Measurements from ENCODE around the gene UNC93B1. TPM values are rescaled to one million over a fixed set of nuclear protein-coding genes. Genes with fewer than 3 reads are reported as not detected.

UNC93B1 gene
- polyA plus RNA-seq, 1 experiment = 38.0 TPM

DNA sequence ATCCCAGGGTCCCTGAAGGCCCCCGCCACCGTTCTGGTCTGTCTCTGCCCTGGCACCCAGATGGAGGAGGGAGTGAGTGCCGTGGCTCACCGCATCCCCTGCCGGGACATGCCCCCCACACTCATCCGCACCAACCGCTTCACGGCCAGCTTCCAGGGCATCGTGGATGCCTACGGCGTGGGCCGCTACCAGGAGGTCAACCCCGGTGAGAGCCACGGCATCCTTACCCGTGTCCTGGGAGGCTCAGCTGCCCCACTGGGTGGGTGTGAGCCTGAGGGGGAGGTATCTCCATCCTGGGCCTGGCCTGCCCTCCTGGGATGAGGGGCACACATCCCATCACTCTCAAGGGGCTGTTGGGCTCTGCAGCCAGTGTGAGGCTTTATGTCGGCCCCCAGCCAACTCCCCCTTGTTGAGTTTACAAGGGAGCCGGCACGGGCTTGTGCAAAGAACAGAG is 41.0 kb upstream of the UNC93B1 start:
- no peaks in the 10 kb centered on the region for H3K27me3 ChIP-seq (ENCODE audit: control insufficient read depth, insufficient read depth, low read length)

DNA sequence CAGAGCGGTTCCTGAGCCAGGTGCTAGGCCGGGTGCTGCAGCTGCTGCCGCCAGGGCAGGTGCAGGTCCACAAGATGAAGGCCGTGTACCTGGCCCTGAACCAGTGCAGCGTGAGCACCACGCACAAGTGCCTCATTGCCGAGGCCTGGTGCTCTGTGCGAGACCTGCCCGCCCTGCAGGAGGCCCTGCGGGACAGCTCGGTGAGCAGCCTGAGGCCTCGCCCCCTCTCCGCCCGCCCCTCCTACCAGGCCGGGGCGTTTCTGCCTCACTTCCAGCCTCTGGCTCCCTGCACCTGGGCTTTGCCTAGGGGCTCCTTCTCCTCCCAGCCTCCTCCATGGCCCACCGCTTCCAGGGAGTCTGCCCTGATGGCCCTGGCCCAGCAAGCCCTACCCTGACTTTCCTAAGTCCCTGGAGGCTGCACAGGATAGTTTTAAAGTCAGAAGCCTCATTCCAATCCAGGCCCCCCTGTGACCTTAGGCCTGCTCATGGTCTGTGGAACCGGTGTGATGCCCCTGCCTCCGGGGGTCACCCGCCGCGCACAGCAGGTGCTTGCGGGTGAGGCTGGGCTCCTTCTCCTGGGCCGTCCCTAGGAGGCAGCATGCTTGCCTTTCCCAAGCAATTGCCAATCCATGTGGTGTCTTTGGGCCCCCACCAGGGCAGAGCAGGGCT is 40.4 kb upstream of the UNC93B1 start:
- DNase-seq (ENCODE audit: low read depth) = no peak
- Histone ChIP-seq H3K36me3 (ENCODE audit: control insufficient read depth, insufficient read depth, low read length) (peaks cover 48% of the 10 kb centered on the region), H3K27me3 (ENCODE audit: control insufficient read depth, insufficient read depth, low read length) (no peaks in the 10 kb centered on the region), H3K4me3 (ENCODE audit: low read depth, low read length) (no peak overlapping the region)
- TF ChIP-seq, protein P1, sequence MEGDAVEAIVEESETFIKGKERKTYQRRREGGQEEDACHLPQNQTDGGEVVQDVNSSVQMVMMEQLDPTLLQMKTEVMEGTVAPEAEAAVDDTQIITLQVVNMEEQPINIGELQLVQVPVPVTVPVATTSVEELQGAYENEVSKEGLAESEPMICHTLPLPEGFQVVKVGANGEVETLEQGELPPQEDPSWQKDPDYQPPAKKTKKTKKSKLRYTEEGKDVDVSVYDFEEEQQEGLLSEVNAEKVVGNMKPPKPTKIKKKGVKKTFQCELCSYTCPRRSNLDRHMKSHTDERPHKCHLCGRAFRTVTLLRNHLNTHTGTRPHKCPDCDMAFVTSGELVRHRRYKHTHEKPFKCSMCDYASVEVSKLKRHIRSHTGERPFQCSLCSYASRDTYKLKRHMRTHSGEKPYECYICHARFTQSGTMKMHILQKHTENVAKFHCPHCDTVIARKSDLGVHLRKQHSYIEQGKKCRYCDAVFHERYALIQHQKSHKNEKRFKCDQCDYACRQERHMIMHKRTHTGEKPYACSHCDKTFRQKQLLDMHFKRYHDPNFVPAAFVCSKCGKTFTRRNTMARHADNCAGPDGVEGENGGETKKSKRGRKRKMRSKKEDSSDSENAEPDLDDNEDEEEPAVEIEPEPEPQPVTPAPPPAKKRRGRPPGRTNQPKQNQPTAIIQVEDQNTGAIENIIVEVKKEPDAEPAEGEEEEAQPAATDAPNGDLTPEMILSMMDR (IDR thresholded peaks at IDR 0.05; ENCODE audit: insufficient read depth, low read depth, low read length) = no peak
- ChIA-PET POLR2A (interaction anchor here (0.6 kb wide), 1 partner anchor 1000 kb away, joined by 21 read pairs; no protein-coding TSS in a partner anchor), CTCF (interaction anchor here (1.0 to 1.4 kb wide), 2 partner anchors 9 to 128 kb away, joined by 3 read pairs; no protein-coding TSS in a partner anchor)

More for the DNA sequence above, 41.0 kb upstream of the UNC93B1 start:
- ChIA-PET POLR2A (no interaction called here), CTCF (no interaction called here)
- Histone ChIP-seq H3K36me3 (ENCODE audit: control insufficient read depth, insufficient read depth, low read length) (peaks cover 53% of the 10 kb centered on the region), H3K4me3 (ENCODE audit: low read depth, low read length) (no peak overlapping the region)
- no peak for DNase-seq (ENCODE audit: low read depth)
- TF ChIP-seq, protein P1 (IDR thresholded peaks at IDR 0.05; ENCODE audit: insufficient read depth, low read depth, low read length) = no peak

DNA sequence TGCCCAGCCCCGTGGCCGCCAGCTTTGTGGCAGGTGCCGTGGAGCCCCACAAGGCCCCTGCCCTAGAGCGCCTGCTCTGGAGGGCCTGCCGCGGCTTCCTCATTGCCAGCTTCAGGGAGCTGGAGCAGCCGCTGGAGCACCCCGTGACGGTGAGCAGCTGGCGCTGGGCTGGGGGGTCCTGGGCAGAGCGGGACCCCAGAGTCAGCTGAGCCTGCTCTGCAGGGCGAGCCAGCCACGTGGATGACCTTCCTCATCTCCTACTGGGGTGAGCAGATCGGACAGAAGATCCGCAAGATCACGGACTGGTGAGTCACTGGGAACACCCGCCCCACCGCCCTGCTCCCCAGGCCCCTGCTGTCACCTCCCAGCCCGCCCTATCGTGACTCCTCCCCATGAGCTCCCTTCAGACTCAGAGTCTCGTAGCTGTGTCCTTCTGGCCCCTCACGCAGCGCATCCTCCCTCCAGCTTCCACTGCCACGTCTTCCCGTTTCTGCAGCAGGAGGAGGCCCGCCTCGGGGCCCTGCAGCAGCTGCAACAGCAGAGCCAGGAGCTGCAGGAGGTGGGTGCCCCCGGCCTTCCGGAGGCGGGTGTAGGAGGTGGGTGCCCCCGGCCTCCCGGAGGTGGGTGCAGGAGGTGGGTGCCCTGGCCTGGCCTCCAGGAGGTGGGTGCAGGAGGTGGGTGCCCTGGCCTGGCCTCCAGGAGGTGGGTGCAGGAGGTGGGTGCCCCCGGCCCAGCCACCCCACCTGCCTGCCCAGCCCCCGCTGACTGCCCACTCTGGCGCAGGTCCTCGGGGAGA is 39.6 kb upstream of the UNC93B1 start:
- Histone ChIP-seq H3K36me3 (ENCODE audit: control insufficient read depth, insufficient read depth, low read length) (peaks cover 43% of the 10 kb centered on the region), H3K27me3 (ENCODE audit: control insufficient read depth, insufficient read depth, low read length) (no peaks in the 10 kb centered on the region), H3K4me3 (ENCODE audit: low read depth, low read length) (0 out of 2 replicates have a peak overlapping the region, but pooled peaks have one; percentile 4)
- peak; percentile 24 for DNase-seq (ENCODE audit: low read depth)
- ChIA-PET POLR2A (interaction anchor here (0.6 kb wide), 1 partner anchor 1000 kb away, joined by 21 read pairs; no protein-coding TSS in a partner anchor), CTCF (interaction anchor here (0.8 to 1.4 kb wide), 4 partner anchors 10 to 330 kb away, joined by 3 read pairs; no protein-coding TSS in a partner anchor)
- TF ChIP-seq, protein P1 (IDR thresholded peaks at IDR 0.05; ENCODE audit: insufficient read depth, low read depth, low read length) = no peak

DNA sequence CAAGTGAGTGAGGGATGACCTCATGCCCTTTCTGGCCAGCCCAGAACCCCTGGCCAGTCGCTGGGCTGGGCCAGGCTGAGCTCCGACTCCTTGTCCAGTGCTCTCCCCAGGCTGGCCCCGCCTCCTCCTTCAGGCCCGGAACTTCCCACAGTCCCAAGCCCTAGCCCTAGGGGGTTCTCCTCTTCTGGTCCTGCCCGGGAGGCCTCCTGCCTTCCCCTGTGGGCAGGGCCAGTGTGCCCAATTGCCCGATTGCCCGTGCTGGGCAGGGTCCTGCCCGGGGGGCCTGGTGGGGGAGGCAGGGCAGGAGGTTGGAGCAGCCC is 39.1 kb upstream of the UNC93B1 start:
- Histone ChIP-seq H3K27me3 (ENCODE audit: control insufficient read depth, insufficient read depth, low read length) (no peaks in the 10 kb centered on the region), H3K4me3 (ENCODE audit: low read depth, low read length) (no peak overlapping the region), H3K36me3 (ENCODE audit: control insufficient read depth, insufficient read depth, low read length) (peaks cover 40% of the 10 kb centered on the region)
- ChIA-PET POLR2A (no interaction called here), CTCF (interaction anchor here (0.8 to 3.0 kb wide), 5 partner anchors 10 to 331 kb away, joined by 3 to 13 read pairs (median 3); partner anchors contain the start of gene ALDH3B1)
- TF ChIP-seq, protein P1 (IDR thresholded peaks at IDR 0.05; ENCODE audit: insufficient read depth, low read depth, low read length) = no peak
- DNase-seq (ENCODE audit: low read depth) = no peak

Data from BJ (cell line).